Upper lobe of left lung (tissue), 6 donors: ENCODE results near the gene ZNF608. TPM values are rescaled to one million over a fixed set of nuclear protein-coding genes. Genes with fewer than 3 reads are reported as not detected.

ENCODE experiments used
- ATAC-seq, 2 donors: fragments of 200-7000 bp; cut with Tn5 transposase; one replicate each; pipeline ENCODE4 v1.9.1; 2022; ENCODE audit warnings: mild to moderate bottlenecking in 2 of 2, moderate library complexity in 2 of 2; ENCODE audit not compliant: low FRiP score in 2 of 2
- DNase-seq, 2 donors: peaks; one replicate each; pipeline ENCODE4 v3.0.0-alpha.2; 2019 to 2020
- H3K27ac ChIP-seq, 4 donors: fragments of 200-600 bp; sonication (generic); one replicate each; pipeline ENCODE4 v1.5.1; 2016 to 2019
- H3K27me3 ChIP-seq, 4 donors: fragments of 200-600 bp; sonication (generic); one replicate each; pipeline ENCODE4 v1.5.1; 2017 to 2019
- H3K36me3 ChIP-seq, 4 donors: fragments of 200-600 bp; sonication (generic); one replicate each; pipeline ENCODE4 v1.5.1; 2016 to 2019
- H3K4me1 ChIP-seq, 4 donors: fragments of 200-600 bp; sonication (generic); one replicate each; pipeline ENCODE4 v1.5.1; 2018 to 2019
- H3K4me3 ChIP-seq, 4 donors: fragments of 200-600 bp; sonication (generic); one replicate each; pipeline ENCODE4 v1.5.1; 2017 to 2019; ENCODE audit warnings: mild to moderate bottlenecking in 2 of 4, moderate library complexity in 1 of 4
- H3K9me3 ChIP-seq, 4 donors: fragments of 200-600 bp; sonication (generic); one replicate each; pipeline ENCODE4 v1.5.1; 2018 to 2019
- CTCF ChIP-seq, 6 experiments: fragments of 450-650 bp in 4 of 6; fragments of 200-600 bp in 2 of 6; sonication (generic) in 2 of 6; IDR thresholded peaks; one replicate each; pipeline ENCODE4 v1.5.1; 2016 to 2019; ENCODE audit warnings: antibody characterized with exemption in 6 of 6
- EP300 ChIP-seq, 4 donors: sonication (generic); formaldehyde crosslinking; IDR thresholded peaks; one replicate each; pipeline ENCODE4 v1.5.1; 2017; ENCODE audit warnings: antibody characterized with exemption in 4 of 4, control low read depth in 2 of 4
- POLR2A ChIP-seq, 4 donors: fragments of 450-650 bp; IDR thresholded peaks; one replicate each; pipeline ENCODE4 v1.5.1; 2016 to 2017; ENCODE audit warnings: antibody characterized with exemption in 4 of 4, mild to moderate bottlenecking in 2 of 4
- POLR2AphosphoS5 ChIP-seq, 2 donors: sonication (generic); formaldehyde crosslinking; IDR thresholded peaks; one replicate each; pipeline ENCODE4 v1.5.1; 2017; ENCODE audit warnings: antibody characterized with exemption in 2 of 2
- WGBS, 2 donors: methylation state at CpG; one replicate each; pipeline ENCODE4 v1.1.5; 2017 to 2018; 5-methylcytosine and 5-hydroxymethylcytosine counted together
- total RNA-seq, 6 donors: library from RNA; depleted of rRNA in 4 of 6; stranded (reverse); fragments of >200 nt in 4 of 6; gene quantifications; one replicate each; pipeline versions ENCODE4 v1.1.0 to v1.2.1, GENCODE V29; 2016 to 2021
- donor health status: DM: no; HTN: no; CAD: no; lungs with moderate emphysema.
- donor health status: DM: no; HTN: yes; CAD: no; lungs with severe emphysema.

The ZNF608 gene
- total RNA-seq, 6 donors from 2014 or later: 21.8 to 54.9 (median 41.7) TPM

- TF ChIP-seq CTCF (IDR thresholded peaks at IDR 0.05) (no peak), EP300 (IDR thresholded peaks at IDR 0.05) (no peak), POLR2A (IDR thresholded peaks at IDR 0.05) (no peak), POLR2AphosphoS5 (IDR thresholded peaks at IDR 0.05) (no peak)
- DNase-seq (peak; percentile 72 to 82), ATAC-seq (no peak)
- H3K9me3 ChIP-seq: no peaks in the 10 kb centered on the region
- no peaks in the 10 kb centered on the region for H3K36me3 ChIP-seq
- peaks cover 10 to 33% (median 21%) of the 10 kb centered on the region in 4 donors for H3K4me1 ChIP-seq
- peak overlapping the region; percentile 55 to 66 (median 62) for H3K4me3 ChIP-seq
- WGBS, 2 donors: 8 to 17% methylated on average over 27 of the region's 27 CpGs
- H3K27ac ChIP-seq: peak overlapping the region; percentile 81 to 96 (median 91)
- no peaks in the 10 kb centered on the region for H3K27me3 ChIP-seq
These were observed 2.1 kb downstream of the ZNF608 start for GRCh38 chr5:124744170-124744971.

- Histone ChIP-seq H3K27me3 (no peaks in the 10 kb centered on the region), H3K9me3 (no peaks in the 10 kb centered on the region), H3K4me1 (peaks cover 11 to 37% (median 22%) of the 10 kb centered on the region in 4 donors), H3K4me3 (peak overlapping the region; percentile 55 to 66 (median 62)), H3K36me3 (no peaks in the 10 kb centered on the region), H3K27ac (peak overlapping the region; percentile 81 to 96 (median 91))
- TF ChIP-seq EP300 (IDR thresholded peaks at IDR 0.05): peak in 1 of 4 donors; percentile 52
- peak in 2 of 4 donors; percentile 21 to 55 for TF ChIP-seq POLR2A (IDR thresholded peaks at IDR 0.05)
- peak in 1 of 2 donors; percentile 63 for TF ChIP-seq POLR2AphosphoS5 (IDR thresholded peaks at IDR 0.05)
- TF ChIP-seq CTCF (IDR thresholded peaks at IDR 0.05): no peak
- peak in 1 of 2 donors; percentile 52 for ATAC-seq
- peak in 1 of 2 donors; percentile 80 for DNase-seq
- WGBS, 2 donors: 16 to 17% methylated on average over 5 of the region's 5 CpGs
These were observed 2.8 kb downstream of the ZNF608 start for GRCh38 chr5:124743602-124744169.

DNA sequence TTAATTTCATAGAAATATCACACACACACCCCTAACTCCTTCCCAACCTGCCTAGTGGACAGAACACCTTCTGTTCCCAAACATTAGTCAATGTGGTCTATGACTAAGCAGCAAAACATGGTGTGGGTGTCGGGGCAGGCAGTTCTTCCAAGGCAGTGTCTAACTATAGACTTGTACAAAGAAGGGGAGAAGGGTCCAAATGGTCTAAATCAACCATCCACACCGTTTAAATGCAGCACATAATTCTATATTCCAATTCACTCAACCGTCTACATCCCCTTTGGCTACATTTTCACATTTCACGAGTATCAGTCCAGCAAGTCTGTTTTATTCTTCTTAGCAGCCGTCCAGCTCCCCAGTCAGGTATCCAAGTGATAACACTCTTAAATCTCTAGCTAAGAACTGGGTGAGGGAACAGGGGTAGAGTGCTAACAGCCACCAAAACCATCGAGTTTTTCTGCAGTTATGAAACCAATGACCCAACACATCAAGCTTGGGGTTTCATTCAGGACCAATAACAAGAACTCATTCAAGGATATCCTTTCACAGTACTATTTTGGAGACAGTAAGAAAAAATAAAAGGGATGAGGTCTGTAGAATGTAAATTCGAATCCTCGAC lies 3.3 kb downstream of the ZNF608 start:
- WGBS, 2 donors: 18 to 19% methylated on average over 8 of the region's 8 CpGs
- Histone ChIP-seq H3K4me1 (peaks cover 17 to 42% (median 27%) of the 10 kb centered on the region in 4 donors), H3K36me3 (no peaks in the 10 kb centered on the region), H3K27ac (peak overlapping the region; percentile 81 to 96 (median 91)), H3K4me3 (peak overlapping the region; percentile 55 to 66 (median 62)), H3K9me3 (no peaks in the 10 kb centered on the region), H3K27me3 (no peaks in the 10 kb centered on the region)
- ATAC-seq: peak; percentile 51 to 56
- TF ChIP-seq EP300 (IDR thresholded peaks at IDR 0.05) (no peak), CTCF (IDR thresholded peaks at IDR 0.05) (peak in 1 of 6 experiments; percentile 4), POLR2AphosphoS5 (IDR thresholded peaks at IDR 0.05) (peak; percentile 57 to 66)
- DNase-seq: peak in 1 of 2 donors; percentile 50

GRCh38 chr5:124742521-124742920 lies 3.9 kb downstream of the ZNF608 start:
- peaks cover 18 to 46% (median 33%) of the 10 kb centered on the region in 4 donors for H3K4me1 ChIP-seq
- TF ChIP-seq POLR2A (IDR thresholded peaks at IDR 0.05): no peak
- peak in 1 of 6 experiments; percentile 4 for TF ChIP-seq CTCF (IDR thresholded peaks at IDR 0.05)
- ATAC-seq: no peak

More at GRCh38 chr5:124742521-124742920, 3.9 kb downstream of the ZNF608 start:
- Histone ChIP-seq H3K36me3 (no peaks in the 10 kb centered on the region), H3K27ac (peak overlapping the region; percentile 81 to 96 (median 91)), H3K9me3 (no peaks in the 10 kb centered on the region), H3K4me3 (peak overlapping the region in 3 of 4 donors; percentile 55 to 66 (median 65)), H3K27me3 (no peaks in the 10 kb centered on the region)
- WGBS, 2 donors: 39 to 46% methylated on average over 4 of the region's 4 CpGs
- no peak for DNase-seq
